B cell (primary cell): ENCODE measurements around the gene IKZF3. TPM values are rescaled to one million over a fixed set of nuclear protein-coding genes. Genes with fewer than 3 reads are reported as not detected.
"Not testable (repeated sequence)": the region's sequence is repeated elsewhere in the genome, so short reads cannot be mapped to it uniquely, and the experiment has no call there.

ENCODE experiments used
- ATAC-seq: fragments of 200-7000 bp; cut with Tn5 transposase; one replicate; pipeline ENCODE4 v1.10.0; 2021; ENCODE audit warnings: low read depth, mild to moderate bottlenecking, moderate number of reproducible peaks, moderate library complexity
- CTCF ChIA-PET: fragments of 350-600 bp; sonication (Branson Sonifier 250); formaldehyde crosslinking; loops from one replicate; lab custom pipeline; 2021; ENCODE audit warnings: antibody characterized with exemption, inconsistent platforms; lab: Charles Lee
- POLR2A ChIA-PET: fragments of 350-600 bp; sonication (Branson Sonifier 250); formaldehyde crosslinking; loops from one replicate; lab custom pipeline; 2021; ENCODE audit warnings: antibody characterized with exemption; lab: Charles Lee
- DNase-seq: peaks from one replicate; pipeline ENCODE4 v3.0.0; 2013
- H2AFZ ChIP-seq: 2 replicates; pipeline ENCODE4 v1.6.1; 2012; ENCODE audit warnings: mild to moderate bottlenecking, low read depth, low read length; ENCODE audit not compliant: insufficient read depth, poor library complexity, severe bottlenecking
- H3K27ac ChIP-seq, 2 donors: 1 replicate in 1 of 2; 2 replicates in 1 of 2; pipeline ENCODE4 v1.5.1; 2012 to 2013; ENCODE audit warnings: low read length in 2 of 2, mild to moderate bottlenecking in 2 of 2, moderate library complexity in 1 of 2
- H3K27me3 ChIP-seq, 4 experiments: fragments of 200-600 bp in 1 of 4; sonication (generic) in 1 of 4; replicated peaks in 1 of 4; 1 replicate in 2 of 4; 2 replicates in 2 of 4; pipeline versions ENCODE4 v1.6.1 to v1.7.0; 2013 to 2016; ENCODE audit warnings: low read length in 3 of 4, mild to moderate bottlenecking in 2 of 4, mixed read lengths in 1 of 4, moderate library complexity in 1 of 4; ENCODE audit not compliant: insufficient read depth in 4 of 4, control insufficient read depth in 3 of 4; ENCODE audit errors: control extremely low read depth in 1 of 4
- H3K36me3 ChIP-seq, 2 experiments: replicated peaks in 1 of 2; 1 replicate in 1 of 2; 2 replicates in 1 of 2; pipeline versions ENCODE4 v1.6.1 to v1.7.1; 2013; ENCODE audit warnings: low read length in 1 of 2; ENCODE audit not compliant: insufficient read depth in 2 of 2, control insufficient read depth in 1 of 2; ENCODE audit errors: control extremely low read depth in 1 of 2, extremely low read depth in 1 of 2
- H3K4me1 ChIP-seq, 2 donors: fragments of 200-600 bp in 1 of 2; sonication (generic) in 1 of 2; 1 replicate in 1 of 2; 2 replicates in 1 of 2; pipeline versions ENCODE4 v1.5.1 to v1.6.1; 2013 to 2017; ENCODE audit warnings: low read length in 2 of 2; ENCODE audit not compliant: control insufficient read depth in 2 of 2, insufficient read depth in 2 of 2
- H3K4me2 ChIP-seq: replicated peaks from 2 replicates; pipeline ENCODE3; 2012; ENCODE audit warnings: mild to moderate bottlenecking, low read depth, low read length; ENCODE audit not compliant: poor library complexity, severe bottlenecking
- H3K4me3 ChIP-seq, 5 experiments: fragments of 200-600 bp in 1 of 5; sonication (generic) in 1 of 5; 1 replicate in 3 of 5; 2 replicates in 2 of 5; pipeline versions ENCODE4 v1.5.1 to v1.7.0; 2011 to 2016; ENCODE audit warnings: low read length in 4 of 5, mild to moderate bottlenecking in 4 of 5, low read depth in 2 of 5, control low read depth in 1 of 5, moderate library complexity in 1 of 5; ENCODE audit not compliant: insufficient read depth in 1 of 5; ENCODE audit errors: control extremely low read depth in 1 of 5, extremely low read depth in 1 of 5
- H3K79me2 ChIP-seq: fragments of 200-600 bp; sonication (generic); one replicate; pipeline ENCODE4 v1.6.0; 2016; ENCODE audit warnings: low read length; ENCODE audit not compliant: control insufficient read depth, insufficient read depth
- H3K9ac ChIP-seq: fragments of 200-600 bp; sonication (generic); 2 replicates; pipeline ENCODE4 v1.6.1; 2017; ENCODE audit warnings: mild to moderate bottlenecking, low read length, moderate library complexity
- H3K9me3 ChIP-seq, 3 donors: one replicate each; pipeline versions ENCODE4 v1.6.1 to v1.7.1; 2013; ENCODE audit warnings: low read length in 2 of 3; ENCODE audit not compliant: control insufficient read depth in 2 of 3, insufficient read depth in 1 of 3; ENCODE audit errors: control extremely low read depth in 1 of 3
- H4K20me1 ChIP-seq: 2 replicates; pipeline ENCODE4 v1.6.0; 2012; ENCODE audit warnings: mild to moderate bottlenecking, low read length; ENCODE audit not compliant: insufficient read depth, control insufficient read depth, poor library complexity, severe bottlenecking
- H3K27ac Mint-ChIP-seq: one replicate; pipeline ENCODE4 v1.8.0; 2021; ENCODE audit warnings: mixed read lengths
- H3K27me3 Mint-ChIP-seq: one replicate; pipeline ENCODE4 v1.8.0; 2021; ENCODE audit warnings: mixed read lengths
- H3K4me1 Mint-ChIP-seq: one replicate; pipeline ENCODE4 v1.8.0; 2021; ENCODE audit warnings: mixed read lengths
- H3K4me3 Mint-ChIP-seq: one replicate; pipeline ENCODE4 v1.8.0; 2021; ENCODE audit warnings: mixed read lengths
- H3K9me3 Mint-ChIP-seq: one replicate; pipeline ENCODE4 v1.8.0; 2022; ENCODE audit warnings: mixed read lengths; ENCODE audit not compliant: insufficient read depth
- CTCF ChIP-seq: fragments of 200-600 bp; IDR thresholded peaks from one replicate; pipeline ENCODE4 v1.8.0; 2022; ENCODE audit warnings: antibody characterized with exemption, mild to moderate bottlenecking
- EZH2 ChIP-seq: IDR thresholded peaks from 2 replicates; pipeline ENCODE4 v1.6.1; 2012; ENCODE audit warnings: borderline replicate concordance, low read depth, mild to moderate bottlenecking, moderate library complexity, low read length; ENCODE audit not compliant: insufficient read depth, poor library complexity, severe bottlenecking
- WGBS: methylation state at CpG from one replicate; pipeline ENCODE4 v1.1.5; 2013; ENCODE audit warnings: missing lambda C conversion rate; ENCODE audit not compliant: insufficient coverage; 5-methylcytosine and 5-hydroxymethylcytosine counted together
- intact Hi-C: fragments of 100-400 bp; cut with micrococcal nuclease; formaldehyde crosslinking; loops from one replicate; pipeline ENCODE4 v1.10.0; 2022
- polyA plus RNA-seq: library from polyadenylated mRNA; depleted of rRNA; stranded (reverse); fragments of >200 nt; gene quantifications from 2 replicates; pipeline ENCODE4 v1.2.3, GENCODE V29; 2012
- total RNA-seq, 2 donors: library from RNA; stranded (reverse); fragments of 120-200 nt in 1 of 2; gene quantifications; 1 replicate in 1 of 2; 2 replicates in 1 of 2; pipeline versions ENCODE4 v1.2.3 to v1.2.4, GENCODE V29; 2013 to 2022

IKZF3 gene
- total and polyA plus RNA-seq, 2 donors (not counting 1 experiment from before 2014, with no cell fraction given), result 63.0 to 178 TPM

- Histone ChIP-seq H3K4me1 (peaks cover 60 to 67% of the 10 kb centered on the region in 2 donors), H3K79me2 (peaks cover 97% of the 10 kb centered on the region), H3K36me3 (peaks cover 4 to 41% of the 10 kb centered on the region in 2 experiments), H4K20me1 (peaks cover 33% of the 10 kb centered on the region), H3K27ac (peak overlapping the region in 1 of 2 donors; percentile 20)
- not testable (repeated sequence) for H3K9me3 Mint-ChIP-seq, H3K4me2 ChIP-seq, H3K9me3 ChIP-seq, H2AFZ ChIP-seq, H3K4me3 Mint-ChIP-seq, H3K27me3 Mint-ChIP-seq, DNase-seq, H3K9ac ChIP-seq, H3K4me3 ChIP-seq, H3K27ac Mint-ChIP-seq, ATAC-seq, H3K27me3 ChIP-seq
- POLR2A ChIA-PET, result interaction anchor here (0.9 to 1.0 kb wide), 2 partner anchors 26 to 65 kb away, joined by 4 read pairs; no protein-coding TSS in a partner anchor
- intact Hi-C loops, result loop anchor here (1.0 kb wide), 1 partner anchor 11 kb away; no protein-coding TSS in a partner anchor
- peaks cover 71% of the 10 kb centered on the region for H3K4me1 Mint-ChIP-seq
- CTCF ChIA-PET, result interaction anchor here (0.9 kb wide), 1 partner anchor 234 kb away, joined by 3 read pairs; no protein-coding TSS in a partner anchor
- WGBS, result no CpG with 5 or more reads among the region's 9 CpGs
These were observed 8.0 kb downstream of the IKZF3 start for GRCh38 chr17:39855911-39856649.

- H3K27ac ChIP-seq, result peak overlapping the region in 1 of 2 donors; percentile 60
- peaks cover 0 to 3% (median 0%) of the 10 kb centered on the region in 3 donors for H3K9me3 ChIP-seq
- peaks cover 33% of the 10 kb centered on the region for H4K20me1 ChIP-seq
- peaks cover 60 to 61% of the 10 kb centered on the region in 2 donors for H3K4me1 ChIP-seq
- no peaks in the 10 kb centered on the region for H3K27me3 ChIP-seq
- peaks cover 88% of the 10 kb centered on the region for H3K79me2 ChIP-seq
- H2AFZ ChIP-seq, result no peak overlapping the region
- CTCF ChIA-PET, result interaction anchor here (1.2 kb wide), 1 partner anchor 10 kb away, joined by 4 read pairs; no protein-coding TSS in a partner anchor
- Mint-ChIP-seq H3K27ac (peak overlapping the region; percentile 83), H3K4me3 (peak overlapping the region; percentile 57), H3K4me1 (peaks cover 65% of the 10 kb centered on the region), H3K9me3 (no peaks in the 10 kb centered on the region), H3K27me3 (no peaks in the 10 kb centered on the region)
- TF ChIP-seq EZH2 (no peak), CTCF (no peak)
- H3K9ac ChIP-seq, result no peak overlapping the region
- no peak for ATAC-seq
- POLR2A ChIA-PET, result no interaction called here
- DNase-seq, result no peak
- WGBS, result no CpG with 5 or more reads among the region's 2 CpGs
- intact Hi-C loops, result no loop called here
- no peak overlapping the region for H3K4me3 ChIP-seq
- peaks cover 6 to 37% of the 10 kb centered on the region in 2 experiments for H3K36me3 ChIP-seq
- peak overlapping the region; percentile 19 for H3K4me2 ChIP-seq
These were observed 9.2 kb downstream of the IKZF3 start for GRCh38 chr17:39854909-39855308.
